SK-N-MC (cell line): ENCODE results near the gene IGF1R.

ENCODE experiments used
- EZH2 ChIP-seq: fragments of 200-600 bp; sonication (generic); IDR thresholded peaks from one replicate; pipeline ENCODE4 v1.6.1; 2017; ENCODE audit warnings: antibody characterized with exemption
- FOXP2 ChIP-seq: optimal IDR thresholded peaks from 2 replicates; pipeline ENCODE3; 2011; ENCODE audit warnings: mild to moderate bottlenecking, moderate library complexity; ENCODE audit not compliant: insufficient read depth; ENCODE audit errors: extremely low read length, control extremely low read depth
- POLR2AphosphoS5 ChIP-seq: IDR thresholded peaks from 2 replicates; pipeline ENCODE4 v1.6.1; 2012; ENCODE audit warnings: mild to moderate bottlenecking, low read depth, low read length, borderline replicate concordance

DNA sequence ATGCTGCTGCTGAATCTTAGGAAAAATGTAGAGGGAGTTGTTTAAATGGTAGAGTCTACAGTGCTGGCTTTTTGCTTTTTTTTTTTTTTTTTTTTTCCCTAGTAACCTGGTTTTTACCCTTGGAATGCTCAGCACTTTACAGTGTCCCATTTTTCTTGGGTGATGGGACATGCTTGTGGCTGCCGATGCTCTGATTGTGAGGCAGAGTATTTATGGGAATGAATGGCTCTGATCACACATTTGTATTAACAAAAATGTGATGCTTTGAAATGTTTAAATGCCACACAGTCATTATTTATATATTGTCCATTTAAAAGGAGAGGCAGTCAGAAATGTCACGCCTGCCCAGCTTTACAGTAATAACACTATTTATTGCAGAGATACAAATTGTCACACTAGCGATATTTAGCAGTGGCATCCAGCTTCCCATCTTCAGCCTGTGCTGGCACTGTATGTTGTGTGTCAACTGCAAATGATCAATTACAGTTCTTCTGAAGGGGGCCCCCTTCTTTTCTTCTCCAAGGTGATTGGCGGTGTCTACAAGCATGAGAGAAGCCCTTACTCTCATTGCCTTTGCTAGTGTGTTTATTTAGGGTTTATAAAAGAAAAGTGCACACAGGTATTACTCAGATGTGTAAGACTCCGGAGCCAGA is 30.9 kb upstream of the IGF1R start:
- TF ChIP-seq FOXP2 (no peak), EZH2 (no peak), POLR2AphosphoS5 (no peak)
